Calu3 (cell line): ENCODE data around the gene RHBDF2. TPM values are rescaled to one million over a fixed set of nuclear protein-coding genes. Genes with fewer than 3 reads are reported as not detected.

Source experiments
- BruUV-seq: library from RNA; stranded (reverse); fragments of 400-500 nt; replicated peaks from 2 replicates; lab custom pipeline; 2021; lab: Mats Ljungman, UMichigan
- CTCF ChIA-PET: fragments of 300-600 bp; sonication (Branson Sonifier 250); formaldehyde crosslinking; loops from one replicate; lab custom pipeline; 2022; ENCODE audit warnings: antibody characterized with exemption; lab: Charles Lee
- DNase-seq: peaks from one replicate; pipeline ENCODE4 v3.0.0; 2022
- H3K27ac Mint-ChIP-seq: one replicate; pipeline ENCODE4 v1.8.0; 2022; ENCODE audit warnings: mixed read lengths; ENCODE audit not compliant: unreplicated experiment
- H3K27me3 Mint-ChIP-seq: one replicate; pipeline ENCODE4 v1.8.0; 2022; ENCODE audit warnings: mixed read lengths; ENCODE audit not compliant: unreplicated experiment
- H3K36me3 Mint-ChIP-seq: one replicate; pipeline ENCODE4 v1.8.0; 2022; ENCODE audit warnings: mild to moderate bottlenecking, moderate library complexity, mixed read lengths; ENCODE audit not compliant: insufficient read depth, unreplicated experiment
- H3K4me1 Mint-ChIP-seq: one replicate; pipeline ENCODE4 v1.8.0; 2022; ENCODE audit warnings: mild to moderate bottlenecking, low read depth, mixed read lengths; ENCODE audit not compliant: unreplicated experiment
- H3K4me3 Mint-ChIP-seq: one replicate; pipeline ENCODE4 v1.8.0; 2022; ENCODE audit warnings: mild to moderate bottlenecking, low read depth, moderate library complexity, mixed read lengths; ENCODE audit not compliant: unreplicated experiment
- H3K9me3 Mint-ChIP-seq: one replicate; pipeline ENCODE4 v1.8.0; 2022; ENCODE audit warnings: low read depth, mixed read lengths; ENCODE audit not compliant: unreplicated experiment
- intact Hi-C: fragments of 100-400 bp; cut with micrococcal nuclease; formaldehyde crosslinking; loops from one replicate; pipeline ENCODE4 v1.10.0; 2022; ENCODE audit not compliant: unreplicated experiment
- total RNA-seq: library from RNA; stranded (reverse); gene quantifications from 2 replicates; pipeline ENCODE4 v1.2.3, GENCODE V29; 2022
- TF ChIP-seq, protein P1 (sequence below): fragments of 200-600 bp; IDR thresholded peaks from one replicate; pipeline ENCODE4 v1.8.0; 2022; ENCODE audit warnings: antibody characterized with exemption; ENCODE audit not compliant: unreplicated experiment

RHBDF2 gene
- total RNA-seq, 1 experiment from 2014 or later, result 47.7 TPM

GRCh38 chr17:76428511-76428910 is 72.7 kb downstream of the RHBDF2 start:
- CTCF ChIA-PET, result no interaction called here
- intact Hi-C loops, result no loop called here
- no TSS peak for BruUV-seq
- H3K4me3 Mint-ChIP-seq, result no peak overlapping the region
- H3K27ac Mint-ChIP-seq, result no peak overlapping the region
- DNase-seq, result no peak
- no peaks in the 10 kb centered on the region for H3K9me3 Mint-ChIP-seq
- H3K36me3 Mint-ChIP-seq, result no peaks in the 10 kb centered on the region
- no peaks in the 10 kb centered on the region for H3K4me1 Mint-ChIP-seq
- TF ChIP-seq, protein P1, sequence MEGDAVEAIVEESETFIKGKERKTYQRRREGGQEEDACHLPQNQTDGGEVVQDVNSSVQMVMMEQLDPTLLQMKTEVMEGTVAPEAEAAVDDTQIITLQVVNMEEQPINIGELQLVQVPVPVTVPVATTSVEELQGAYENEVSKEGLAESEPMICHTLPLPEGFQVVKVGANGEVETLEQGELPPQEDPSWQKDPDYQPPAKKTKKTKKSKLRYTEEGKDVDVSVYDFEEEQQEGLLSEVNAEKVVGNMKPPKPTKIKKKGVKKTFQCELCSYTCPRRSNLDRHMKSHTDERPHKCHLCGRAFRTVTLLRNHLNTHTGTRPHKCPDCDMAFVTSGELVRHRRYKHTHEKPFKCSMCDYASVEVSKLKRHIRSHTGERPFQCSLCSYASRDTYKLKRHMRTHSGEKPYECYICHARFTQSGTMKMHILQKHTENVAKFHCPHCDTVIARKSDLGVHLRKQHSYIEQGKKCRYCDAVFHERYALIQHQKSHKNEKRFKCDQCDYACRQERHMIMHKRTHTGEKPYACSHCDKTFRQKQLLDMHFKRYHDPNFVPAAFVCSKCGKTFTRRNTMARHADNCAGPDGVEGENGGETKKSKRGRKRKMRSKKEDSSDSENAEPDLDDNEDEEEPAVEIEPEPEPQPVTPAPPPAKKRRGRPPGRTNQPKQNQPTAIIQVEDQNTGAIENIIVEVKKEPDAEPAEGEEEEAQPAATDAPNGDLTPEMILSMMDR, result no peak
- no peaks in the 10 kb centered on the region for H3K27me3 Mint-ChIP-seq

- no peaks in the 10 kb centered on the region for H3K27me3 Mint-ChIP-seq
- H3K4me1 Mint-ChIP-seq, result no peaks in the 10 kb centered on the region
- no peaks in the 10 kb centered on the region for H3K36me3 Mint-ChIP-seq
- no TSS peak for BruUV-seq
- intact Hi-C loops, result no loop called here
- no peak overlapping the region for H3K4me3 Mint-ChIP-seq
- CTCF ChIA-PET, result no interaction called here
- DNase-seq, result no peak
- H3K27ac Mint-ChIP-seq, result no peak overlapping the region
- H3K9me3 Mint-ChIP-seq, result no peaks in the 10 kb centered on the region
- TF ChIP-seq, protein P1, result no peak
These were observed 73.6 kb downstream of the RHBDF2 start for GRCh38 chr17:76427501-76428231.

DNA sequence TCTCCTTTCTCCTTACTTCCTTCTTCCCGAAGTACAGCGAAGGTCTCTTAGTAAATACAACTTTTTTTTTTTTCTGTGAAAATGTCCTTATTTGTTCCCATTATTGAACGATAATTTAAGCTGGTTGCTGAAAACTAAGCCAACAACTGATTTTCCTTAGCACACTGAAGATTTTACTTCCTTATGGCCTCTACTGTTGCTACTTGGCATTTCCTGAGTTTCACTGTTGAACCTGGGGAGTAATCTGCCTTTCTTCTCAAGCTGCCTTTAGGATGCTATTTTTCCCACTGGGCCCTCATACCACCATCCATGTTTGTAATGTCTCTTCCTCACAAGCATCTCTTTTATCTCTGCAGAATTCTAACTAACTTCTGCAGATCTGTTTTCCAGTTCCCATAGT is 74.4 kb downstream of the RHBDF2 start:
- BruUV-seq, result no TSS peak
- CTCF ChIA-PET, result no interaction called here
- H3K36me3 Mint-ChIP-seq, result no peaks in the 10 kb centered on the region
- H3K9me3 Mint-ChIP-seq, result no peaks in the 10 kb centered on the region
- H3K27ac Mint-ChIP-seq, result no peak overlapping the region
- TF ChIP-seq, protein P1, result no peak
- intact Hi-C loops, result no loop called here
- H3K27me3 Mint-ChIP-seq, result no peaks in the 10 kb centered on the region
- DNase-seq, result no peak
- no peaks in the 10 kb centered on the region for H3K4me1 Mint-ChIP-seq
- H3K4me3 Mint-ChIP-seq, result no peak overlapping the region

DNA sequence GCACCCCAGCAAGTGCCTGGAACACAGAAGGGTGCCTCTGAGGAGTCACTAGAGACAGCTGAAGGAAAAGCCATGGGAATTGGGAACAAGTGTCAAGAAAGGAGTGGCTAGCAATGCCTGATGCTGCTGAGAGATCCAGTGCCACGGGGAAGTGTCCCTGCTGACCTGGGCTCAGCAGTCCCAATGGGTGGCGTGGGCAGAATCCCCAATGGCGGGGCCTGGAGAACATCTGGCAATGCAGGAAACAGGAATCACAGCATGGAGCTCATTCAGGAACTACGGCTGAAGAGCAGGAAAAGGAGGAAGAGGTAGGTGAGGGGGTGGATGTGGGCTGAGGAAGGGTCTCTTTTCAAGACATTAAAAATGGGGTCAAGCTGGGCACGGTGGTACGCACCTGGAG is 78.4 kb downstream of the RHBDF2 start:
- no TSS peak for BruUV-seq
- TF ChIP-seq, protein P1, result no peak
- Mint-ChIP-seq H3K4me1 (peaks cover under 1% of the 10 kb centered on the region), H3K36me3 (no peaks in the 10 kb centered on the region), H3K9me3 (no peaks in the 10 kb centered on the region), H3K27me3 (no peaks in the 10 kb centered on the region), H3K27ac (no peak overlapping the region), H3K4me3 (no peak overlapping the region)
- no peak for DNase-seq
- CTCF ChIA-PET, result interaction anchor here (0.8 to 1.3 kb wide), 2 partner anchors 24 to 36 kb away, joined by 3 to 5 read pairs; no protein-coding TSS in a partner anchor
- intact Hi-C loops, result no loop called here
